T-helper 2 cell treated with Interferon-gamma antibody and Interleukin-4, amounts not matched to agents 5 μg/mL and 100 μg/mL, for 36 hours (primary cell): Measurements from ENCODE around the gene IL4.

ENCODE experiments used
- DNase-seq: peaks from one replicate; pipeline ENCODE4 v3.0.0; 2021; ENCODE audit warnings: low spot score
- H3K27ac Mint-ChIP-seq: one replicate; pipeline ENCODE4 v1.8.0; 2021; ENCODE audit warnings: mild to moderate bottlenecking, mixed read lengths
- H3K27me3 Mint-ChIP-seq: one replicate; pipeline ENCODE4 v1.8.0; 2021; ENCODE audit warnings: low read depth, mixed read lengths
- H3K36me3 Mint-ChIP-seq: one replicate; pipeline ENCODE4 v1.8.0; 2021; ENCODE audit warnings: low read depth, mixed read lengths
- H3K4me1 Mint-ChIP-seq: one replicate; pipeline ENCODE4 v1.8.0; 2021; ENCODE audit warnings: low read depth, mixed read lengths
- H3K4me3 Mint-ChIP-seq: one replicate; pipeline ENCODE4 v1.8.0; 2022; ENCODE audit warnings: mild to moderate bottlenecking, moderate library complexity, mixed read lengths
- H3K9me3 Mint-ChIP-seq: one replicate; pipeline ENCODE4 v1.8.0; 2021; ENCODE audit warnings: mixed read lengths

The IL4 gene

GRCh38 chr5:132663771-132664695 lies 9.8 kb upstream of the IL4 start:
- Mint-ChIP-seq H3K36me3 (no peaks in the 10 kb centered on the region), H3K27ac (peak overlapping the region; percentile 83), H3K9me3 (no peaks in the 10 kb centered on the region), H3K4me3 (peak overlapping the region; percentile 40), H3K4me1 (peaks cover 42% of the 10 kb centered on the region), H3K27me3 (no peaks in the 10 kb centered on the region)
- peak; percentile 41 for DNase-seq

DNA sequence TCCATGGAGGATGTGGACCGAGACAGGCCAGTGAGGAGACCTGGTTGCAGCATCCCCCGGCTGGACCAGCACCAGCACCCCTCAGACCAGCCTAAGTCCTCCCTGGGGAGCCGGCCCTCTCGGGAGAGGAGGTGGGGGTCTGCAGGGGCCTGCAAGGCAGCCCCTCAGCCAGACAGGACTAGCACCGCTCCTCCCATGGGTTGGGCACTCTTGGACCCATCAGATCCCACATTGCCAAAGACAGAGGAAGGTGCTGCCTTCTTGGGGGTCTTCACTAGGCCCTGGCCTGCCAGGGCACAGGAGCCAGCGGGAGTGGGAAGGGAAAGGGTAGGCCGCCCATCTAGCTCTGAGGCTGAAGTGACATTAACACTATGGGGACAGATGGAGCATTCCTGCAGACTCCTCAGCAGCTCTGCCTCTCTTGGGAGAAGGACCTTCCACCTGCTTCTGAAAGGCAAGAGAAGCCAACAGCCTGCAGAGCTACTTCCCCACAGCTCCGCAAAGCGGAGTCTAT lies 9.0 kb upstream of the IL4 start:
- H3K27me3 Mint-ChIP-seq, result no peaks in the 10 kb centered on the region
- peak overlapping the region; percentile 83 for H3K27ac Mint-ChIP-seq
- no peaks in the 10 kb centered on the region for H3K36me3 Mint-ChIP-seq
- DNase-seq, result no peak
- H3K9me3 Mint-ChIP-seq, result no peaks in the 10 kb centered on the region
- H3K4me1 Mint-ChIP-seq, result peaks cover 40% of the 10 kb centered on the region
- H3K4me3 Mint-ChIP-seq, result no peak overlapping the region

DNA sequence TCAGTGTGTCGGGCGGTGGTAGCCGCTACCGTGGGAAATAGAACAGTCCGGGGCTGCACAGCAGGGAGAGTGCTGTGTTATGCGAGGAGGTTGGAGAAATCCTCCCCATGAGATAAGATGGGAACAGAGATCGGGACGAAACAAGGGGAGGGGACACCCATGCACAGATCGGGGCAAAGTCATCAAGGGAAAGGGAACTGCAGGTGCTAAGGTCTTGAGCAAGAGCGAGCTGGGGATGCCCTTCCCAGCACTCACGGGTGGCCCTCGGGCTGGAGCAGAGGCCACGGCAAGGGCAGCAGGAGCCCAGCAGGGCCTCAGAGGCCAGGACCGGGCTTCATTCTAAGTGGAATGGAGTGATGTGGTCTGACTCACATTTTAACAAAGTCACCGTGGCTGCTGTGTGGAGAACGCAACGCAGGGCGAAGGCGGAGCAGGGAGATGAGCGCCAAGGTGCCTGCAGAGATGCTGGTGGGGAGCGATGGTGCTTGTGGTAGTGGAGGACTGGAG lies 8.2 kb upstream of the IL4 start:
- no peak overlapping the region for H3K4me3 Mint-ChIP-seq
- H3K4me1 Mint-ChIP-seq, result peaks cover 40% of the 10 kb centered on the region
- DNase-seq, result no peak
- no peaks in the 10 kb centered on the region for H3K36me3 Mint-ChIP-seq
- no peaks in the 10 kb centered on the region for H3K9me3 Mint-ChIP-seq
- no peaks in the 10 kb centered on the region for H3K27me3 Mint-ChIP-seq
- H3K27ac Mint-ChIP-seq, result peak overlapping the region; percentile 44

GRCh38 chr5:132666310-132667123 lies 7.3 kb upstream of the IL4 start:
- H3K4me1 Mint-ChIP-seq, result peaks cover 36% of the 10 kb centered on the region
- no peak for DNase-seq
- no peaks in the 10 kb centered on the region for H3K27me3 Mint-ChIP-seq
- no peak overlapping the region for H3K4me3 Mint-ChIP-seq
- H3K9me3 Mint-ChIP-seq, result peaks cover 4% of the 10 kb centered on the region
- H3K36me3 Mint-ChIP-seq, result no peaks in the 10 kb centered on the region
- H3K27ac Mint-ChIP-seq, result no peak overlapping the region

DNA sequence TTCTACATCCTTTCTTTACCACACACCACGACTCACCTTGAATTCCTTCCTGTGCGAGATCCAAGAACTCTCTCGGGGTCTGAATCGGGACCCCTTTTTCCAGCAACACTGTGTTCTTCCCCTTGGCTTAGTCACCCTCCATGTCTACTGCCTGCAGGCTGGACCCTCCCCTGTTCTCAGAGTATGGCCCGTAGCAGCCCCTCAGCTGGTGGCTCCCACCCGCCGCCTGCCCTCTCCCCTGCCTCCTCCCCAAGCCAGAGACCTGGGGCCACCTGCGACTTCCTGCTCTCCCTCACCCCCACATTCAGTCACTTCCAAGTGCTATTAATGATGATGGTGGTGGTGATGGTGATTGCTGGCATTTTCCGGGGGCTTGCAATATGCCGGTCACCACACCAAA lies 6.5 kb upstream of the IL4 start:
- Mint-ChIP-seq H3K9me3 (peaks cover 4% of the 10 kb centered on the region), H3K4me3 (no peak overlapping the region), H3K27ac (no peak overlapping the region), H3K27me3 (no peaks in the 10 kb centered on the region), H3K4me1 (peaks cover 36% of the 10 kb centered on the region), H3K36me3 (no peaks in the 10 kb centered on the region)
- no peak for DNase-seq

GRCh38 chr5:132667761-132668705 lies 5.8 kb upstream of the IL4 start:
- Mint-ChIP-seq H3K9me3 (peaks cover 4% of the 10 kb centered on the region), H3K36me3 (no peaks in the 10 kb centered on the region), H3K4me1 (peaks cover 31% of the 10 kb centered on the region), H3K27ac (no peak overlapping the region), H3K4me3 (no peak overlapping the region), H3K27me3 (no peaks in the 10 kb centered on the region)
- DNase-seq, result no peak

DNA sequence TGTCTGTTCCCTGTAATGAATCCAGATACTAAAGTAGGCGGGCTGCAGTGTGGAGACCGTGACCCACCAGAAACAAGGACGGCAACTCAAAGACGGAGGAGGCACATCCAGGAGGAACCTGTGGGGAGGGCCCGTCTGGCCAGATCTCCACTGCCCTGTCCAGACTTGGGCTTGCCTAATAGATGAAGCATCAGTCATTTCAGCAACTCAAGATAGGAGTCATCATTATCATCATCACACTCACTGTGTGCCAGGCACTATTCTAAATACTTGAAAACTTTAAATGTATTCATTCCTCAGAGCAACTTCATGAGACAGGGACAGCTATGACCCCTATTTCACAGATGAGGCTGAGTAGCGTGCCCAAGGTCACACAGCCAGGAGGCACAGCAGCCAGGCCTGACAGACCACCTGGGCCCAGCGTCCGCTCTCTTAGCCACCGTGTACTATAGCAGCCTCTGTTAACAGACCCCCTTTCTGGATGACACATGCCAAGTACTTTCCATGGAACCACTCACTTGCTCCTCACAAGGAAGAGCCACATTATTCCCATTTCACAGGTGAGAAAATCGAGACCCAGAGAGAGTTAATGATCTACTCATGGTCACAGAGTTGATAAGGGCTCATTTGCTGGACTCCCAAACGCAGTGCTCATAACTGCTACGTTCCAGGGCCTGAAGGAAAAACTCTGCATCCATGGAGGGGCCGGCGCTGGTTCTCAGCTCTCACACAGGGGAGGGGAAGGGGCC lies 4.9 kb upstream of the IL4 start:
- H3K4me3 Mint-ChIP-seq, result no peak overlapping the region
- H3K9me3 Mint-ChIP-seq, result peaks cover 4% of the 10 kb centered on the region

DNA sequence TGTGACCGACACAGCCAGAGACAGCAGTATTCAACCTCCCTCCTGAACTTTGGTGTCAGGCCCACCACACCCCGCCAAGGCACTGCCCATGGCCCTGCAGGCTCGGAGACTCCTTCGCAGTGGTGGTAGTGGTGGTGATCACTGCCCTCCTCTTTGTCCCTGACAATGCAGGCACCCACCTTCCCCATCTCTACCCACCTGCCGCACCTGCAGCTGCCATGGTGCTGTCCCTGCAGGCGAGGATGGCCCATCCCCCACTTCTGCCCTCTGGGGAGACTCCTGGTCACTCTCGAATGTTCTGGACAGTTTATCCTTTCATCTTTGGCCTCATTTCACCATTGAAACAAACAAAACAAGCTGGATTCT lies 4.4 kb upstream of the IL4 start:
- DNase-seq, result no peak
- no peak overlapping the region for H3K27ac Mint-ChIP-seq
- H3K36me3 Mint-ChIP-seq, result no peaks in the 10 kb centered on the region
- H3K4me1 Mint-ChIP-seq, result peaks cover 31% of the 10 kb centered on the region
- no peak overlapping the region for H3K4me3 Mint-ChIP-seq
- H3K27me3 Mint-ChIP-seq, result no peaks in the 10 kb centered on the region
- H3K9me3 Mint-ChIP-seq, result peaks cover 4% of the 10 kb centered on the region

More for the DNA sequence above, 4.9 kb upstream of the IL4 start:
- no peak for DNase-seq
- H3K27ac Mint-ChIP-seq, result peak overlapping the region; percentile 15
- peaks cover 31% of the 10 kb centered on the region for H3K4me1 Mint-ChIP-seq
- no peaks in the 10 kb centered on the region for H3K27me3 Mint-ChIP-seq
- H3K36me3 Mint-ChIP-seq, result no peaks in the 10 kb centered on the region

DNA sequence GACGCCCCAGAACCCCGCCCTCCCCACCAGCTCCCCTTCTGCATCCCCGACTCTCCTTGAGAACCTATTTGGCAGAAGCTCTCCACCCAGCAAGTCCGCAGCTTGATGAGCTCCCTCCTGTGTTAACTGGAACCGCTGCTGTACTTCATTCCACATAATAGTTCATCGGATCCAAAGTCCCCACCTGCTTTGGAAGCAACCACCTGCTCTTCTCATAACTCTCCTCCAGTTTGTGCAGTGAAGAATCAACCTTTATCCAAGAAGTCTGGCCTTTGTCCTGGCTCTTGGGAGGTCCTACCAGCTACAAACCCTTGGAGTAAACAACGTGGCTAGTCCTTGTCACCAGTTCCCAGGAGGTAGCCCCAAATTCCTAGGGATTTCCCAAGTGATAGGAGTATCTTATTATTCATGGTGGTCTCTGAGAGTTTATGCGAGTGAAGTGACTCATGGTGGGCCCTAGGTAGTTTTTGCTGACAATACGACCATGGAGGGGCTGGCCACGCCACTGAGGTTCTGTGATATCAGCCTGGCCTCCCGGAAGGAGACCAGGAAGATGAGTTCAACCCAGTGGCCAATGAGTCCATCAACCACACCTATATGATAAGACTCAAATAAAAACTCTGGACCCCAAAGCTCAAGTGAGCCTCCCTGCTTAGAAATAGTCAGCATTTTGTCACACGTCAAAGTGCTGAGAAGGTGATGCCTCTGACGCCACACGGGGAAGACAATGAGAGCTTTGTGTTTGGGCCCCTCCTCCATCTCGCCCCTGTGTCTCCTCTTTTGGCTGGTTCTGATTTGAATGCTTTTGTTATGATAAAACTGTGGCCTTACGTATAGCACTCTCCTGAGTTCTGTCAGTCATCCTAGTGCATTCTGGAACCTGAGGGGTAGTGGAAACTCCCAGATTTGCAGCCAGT lies 3.6 kb upstream of the IL4 start:
- peaks cover 2% of the 10 kb centered on the region for H3K36me3 Mint-ChIP-seq
- H3K4me3 Mint-ChIP-seq, result no peak overlapping the region
- peaks cover 34% of the 10 kb centered on the region for H3K4me1 Mint-ChIP-seq
- no peak overlapping the region for H3K27ac Mint-ChIP-seq
- no peaks in the 10 kb centered on the region for H3K27me3 Mint-ChIP-seq
- peaks cover 4% of the 10 kb centered on the region for H3K9me3 Mint-ChIP-seq
- DNase-seq, result no peak

DNA sequence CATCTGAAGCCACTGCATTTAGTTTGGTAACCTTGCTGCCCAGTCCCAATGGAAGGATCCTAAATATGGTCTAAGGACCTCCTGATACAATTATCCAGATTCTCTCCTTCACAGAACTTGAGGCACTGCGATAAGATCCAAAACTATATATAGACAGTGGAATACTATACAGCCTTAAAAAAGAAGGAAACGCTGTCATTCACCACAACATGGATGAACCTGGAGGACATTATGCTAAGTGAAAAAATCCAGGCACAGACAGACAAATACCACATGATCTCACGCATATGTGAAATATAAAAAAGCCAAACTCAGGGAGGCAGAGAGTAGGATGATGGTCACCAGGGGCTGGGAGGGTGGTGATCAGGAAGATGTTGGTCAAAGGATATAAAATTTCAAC lies 2.8 kb upstream of the IL4 start:
- no peaks in the 10 kb centered on the region for H3K27me3 Mint-ChIP-seq
- peaks cover 4% of the 10 kb centered on the region for H3K9me3 Mint-ChIP-seq
- H3K36me3 Mint-ChIP-seq, result peaks cover 2% of the 10 kb centered on the region
- no peak for DNase-seq
- H3K4me3 Mint-ChIP-seq, result no peak overlapping the region
- no peak overlapping the region for H3K27ac Mint-ChIP-seq
- peaks cover 39% of the 10 kb centered on the region for H3K4me1 Mint-ChIP-seq

DNA sequence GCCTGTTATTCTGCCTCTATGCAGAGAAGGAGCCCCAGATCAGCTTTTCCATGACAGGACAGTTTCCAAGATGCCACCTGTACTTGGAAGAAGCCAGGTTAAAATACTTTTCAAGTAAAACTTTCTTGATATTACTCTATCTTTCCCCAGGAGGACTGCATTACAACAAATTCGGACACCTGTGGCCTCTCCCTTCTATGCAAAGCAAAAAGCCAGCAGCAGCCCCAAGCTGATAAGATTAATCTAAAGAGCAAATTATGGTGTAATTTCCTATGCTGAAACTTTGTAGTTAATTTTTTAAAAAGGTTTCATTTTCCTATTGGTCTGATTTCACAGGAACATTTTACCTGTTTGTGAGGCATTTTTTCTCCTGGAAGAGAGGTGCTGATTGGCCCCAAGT lies 301 bp upstream of the IL4 start:
- no peak for DNase-seq
- peaks cover 42% of the 10 kb centered on the region for H3K4me1 Mint-ChIP-seq
- H3K27me3 Mint-ChIP-seq, result no peaks in the 10 kb centered on the region
- peaks cover 4% of the 10 kb centered on the region for H3K9me3 Mint-ChIP-seq
- no peak overlapping the region for H3K4me3 Mint-ChIP-seq
- peak overlapping the region; percentile 94 for H3K27ac Mint-ChIP-seq
- peaks cover 2% of the 10 kb centered on the region for H3K36me3 Mint-ChIP-seq
